H1 (cell line): Measurements from ENCODE around the gene FMNL2. TPM values are rescaled to one million over a fixed set of nuclear protein-coding genes. Genes with fewer than 3 reads are reported as not detected.

ENCODE experiments used
- RBBP5 ChIP-seq: IDR thresholded peaks from 2 replicates; pipeline ENCODE4 v1.7.1; 2012; ENCODE audit warnings: low read depth, mild to moderate bottlenecking, inconsistent platforms, low read length, moderate library complexity, borderline replicate concordance
- SIX5 ChIP-seq: IDR thresholded peaks from 2 replicates; pipeline ENCODE4 v1.6.1; 2011; ENCODE audit warnings: mild to moderate bottlenecking, low read depth, low read length
- TAF1 ChIP-seq: IDR thresholded peaks from 2 replicates; pipeline ENCODE4 v1.6.1; 2011; ENCODE audit warnings: mild to moderate bottlenecking, low read depth, low read length
- TAF7 ChIP-seq: optimal IDR thresholded peaks from 2 replicates; pipeline ENCODE3; 2011; ENCODE audit warnings: low read depth, mild to moderate bottlenecking, inconsistent platforms, low read length, moderate library complexity, borderline replicate concordance
- TCF12 ChIP-seq: IDR thresholded peaks from 2 replicates; pipeline ENCODE4 v1.6.1; 2011; ENCODE audit warnings: low read depth, mild to moderate bottlenecking, low read length
- polyA plus RNA-seq, 7 experiments: library from polyadenylated mRNA; depleted of rRNA in 3 of 7; stranded (reverse) in 5 of 7; unstranded in 2 of 7; fragments of >200 nt in 5 of 7; fragments of 200-250 nt in 2 of 7; gene quantifications; 1 replicate in 5 of 7; 2 replicates in 1 of 7; 4 replicates in 1 of 7; pipeline versions ENCODE4 v1.2.1 to v1.2.3, GENCODE V29; 2011 to 2013; ENCODE audit warnings: missing spikeins in 2 of 7, mixed read lengths in 2 of 7
- total RNA-seq: library from RNA; stranded (reverse); fragmentation: NEBNext Ultra II Directional; extraction: Animal tissue kit (Norgen Biotek cat#: 25700); gene quantifications from 2 replicates; pipeline ENCODE4 v1.2.1, GENCODE V29; 2021
- TF ChIP-seq, protein P1 (sequence below): fragments of 300-600 bp; sonication (generic); IDR thresholded peaks from 2 replicates; pipeline ENCODE4 v1.7.1; 2012; ENCODE audit warnings: low read length, moderate library complexity, mild to moderate bottlenecking, inconsistent platforms; ENCODE audit not compliant: insufficient replicate concordance

FMNL2 gene
- total and polyA plus RNA-seq, 2 of the 8 experiments (the other 6 are each of a cell fraction or from before 2014, with no cell fraction given): 15.5 to 45.1 TPM

DNA sequence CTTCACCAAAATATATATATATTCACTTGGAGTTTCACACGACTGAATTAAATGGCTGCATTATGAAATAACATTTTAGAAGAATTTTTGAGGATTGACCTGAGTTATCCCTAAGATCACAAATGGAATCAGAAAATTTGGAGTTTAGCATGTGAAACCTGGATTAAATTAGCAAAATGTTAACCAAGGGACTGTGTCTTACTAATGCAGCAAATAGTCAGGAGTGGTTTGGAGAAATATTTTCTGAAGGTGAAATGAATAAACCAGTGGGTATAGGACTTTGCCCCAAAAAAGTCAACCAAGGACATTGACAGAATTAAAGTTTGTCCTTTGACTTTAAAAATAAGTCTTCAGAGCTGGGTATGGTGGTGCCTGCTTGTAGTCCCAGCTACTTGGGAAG lies 271.1 kb downstream of the FMNL2 start (continued):
- TF ChIP-seq, protein P1, sequence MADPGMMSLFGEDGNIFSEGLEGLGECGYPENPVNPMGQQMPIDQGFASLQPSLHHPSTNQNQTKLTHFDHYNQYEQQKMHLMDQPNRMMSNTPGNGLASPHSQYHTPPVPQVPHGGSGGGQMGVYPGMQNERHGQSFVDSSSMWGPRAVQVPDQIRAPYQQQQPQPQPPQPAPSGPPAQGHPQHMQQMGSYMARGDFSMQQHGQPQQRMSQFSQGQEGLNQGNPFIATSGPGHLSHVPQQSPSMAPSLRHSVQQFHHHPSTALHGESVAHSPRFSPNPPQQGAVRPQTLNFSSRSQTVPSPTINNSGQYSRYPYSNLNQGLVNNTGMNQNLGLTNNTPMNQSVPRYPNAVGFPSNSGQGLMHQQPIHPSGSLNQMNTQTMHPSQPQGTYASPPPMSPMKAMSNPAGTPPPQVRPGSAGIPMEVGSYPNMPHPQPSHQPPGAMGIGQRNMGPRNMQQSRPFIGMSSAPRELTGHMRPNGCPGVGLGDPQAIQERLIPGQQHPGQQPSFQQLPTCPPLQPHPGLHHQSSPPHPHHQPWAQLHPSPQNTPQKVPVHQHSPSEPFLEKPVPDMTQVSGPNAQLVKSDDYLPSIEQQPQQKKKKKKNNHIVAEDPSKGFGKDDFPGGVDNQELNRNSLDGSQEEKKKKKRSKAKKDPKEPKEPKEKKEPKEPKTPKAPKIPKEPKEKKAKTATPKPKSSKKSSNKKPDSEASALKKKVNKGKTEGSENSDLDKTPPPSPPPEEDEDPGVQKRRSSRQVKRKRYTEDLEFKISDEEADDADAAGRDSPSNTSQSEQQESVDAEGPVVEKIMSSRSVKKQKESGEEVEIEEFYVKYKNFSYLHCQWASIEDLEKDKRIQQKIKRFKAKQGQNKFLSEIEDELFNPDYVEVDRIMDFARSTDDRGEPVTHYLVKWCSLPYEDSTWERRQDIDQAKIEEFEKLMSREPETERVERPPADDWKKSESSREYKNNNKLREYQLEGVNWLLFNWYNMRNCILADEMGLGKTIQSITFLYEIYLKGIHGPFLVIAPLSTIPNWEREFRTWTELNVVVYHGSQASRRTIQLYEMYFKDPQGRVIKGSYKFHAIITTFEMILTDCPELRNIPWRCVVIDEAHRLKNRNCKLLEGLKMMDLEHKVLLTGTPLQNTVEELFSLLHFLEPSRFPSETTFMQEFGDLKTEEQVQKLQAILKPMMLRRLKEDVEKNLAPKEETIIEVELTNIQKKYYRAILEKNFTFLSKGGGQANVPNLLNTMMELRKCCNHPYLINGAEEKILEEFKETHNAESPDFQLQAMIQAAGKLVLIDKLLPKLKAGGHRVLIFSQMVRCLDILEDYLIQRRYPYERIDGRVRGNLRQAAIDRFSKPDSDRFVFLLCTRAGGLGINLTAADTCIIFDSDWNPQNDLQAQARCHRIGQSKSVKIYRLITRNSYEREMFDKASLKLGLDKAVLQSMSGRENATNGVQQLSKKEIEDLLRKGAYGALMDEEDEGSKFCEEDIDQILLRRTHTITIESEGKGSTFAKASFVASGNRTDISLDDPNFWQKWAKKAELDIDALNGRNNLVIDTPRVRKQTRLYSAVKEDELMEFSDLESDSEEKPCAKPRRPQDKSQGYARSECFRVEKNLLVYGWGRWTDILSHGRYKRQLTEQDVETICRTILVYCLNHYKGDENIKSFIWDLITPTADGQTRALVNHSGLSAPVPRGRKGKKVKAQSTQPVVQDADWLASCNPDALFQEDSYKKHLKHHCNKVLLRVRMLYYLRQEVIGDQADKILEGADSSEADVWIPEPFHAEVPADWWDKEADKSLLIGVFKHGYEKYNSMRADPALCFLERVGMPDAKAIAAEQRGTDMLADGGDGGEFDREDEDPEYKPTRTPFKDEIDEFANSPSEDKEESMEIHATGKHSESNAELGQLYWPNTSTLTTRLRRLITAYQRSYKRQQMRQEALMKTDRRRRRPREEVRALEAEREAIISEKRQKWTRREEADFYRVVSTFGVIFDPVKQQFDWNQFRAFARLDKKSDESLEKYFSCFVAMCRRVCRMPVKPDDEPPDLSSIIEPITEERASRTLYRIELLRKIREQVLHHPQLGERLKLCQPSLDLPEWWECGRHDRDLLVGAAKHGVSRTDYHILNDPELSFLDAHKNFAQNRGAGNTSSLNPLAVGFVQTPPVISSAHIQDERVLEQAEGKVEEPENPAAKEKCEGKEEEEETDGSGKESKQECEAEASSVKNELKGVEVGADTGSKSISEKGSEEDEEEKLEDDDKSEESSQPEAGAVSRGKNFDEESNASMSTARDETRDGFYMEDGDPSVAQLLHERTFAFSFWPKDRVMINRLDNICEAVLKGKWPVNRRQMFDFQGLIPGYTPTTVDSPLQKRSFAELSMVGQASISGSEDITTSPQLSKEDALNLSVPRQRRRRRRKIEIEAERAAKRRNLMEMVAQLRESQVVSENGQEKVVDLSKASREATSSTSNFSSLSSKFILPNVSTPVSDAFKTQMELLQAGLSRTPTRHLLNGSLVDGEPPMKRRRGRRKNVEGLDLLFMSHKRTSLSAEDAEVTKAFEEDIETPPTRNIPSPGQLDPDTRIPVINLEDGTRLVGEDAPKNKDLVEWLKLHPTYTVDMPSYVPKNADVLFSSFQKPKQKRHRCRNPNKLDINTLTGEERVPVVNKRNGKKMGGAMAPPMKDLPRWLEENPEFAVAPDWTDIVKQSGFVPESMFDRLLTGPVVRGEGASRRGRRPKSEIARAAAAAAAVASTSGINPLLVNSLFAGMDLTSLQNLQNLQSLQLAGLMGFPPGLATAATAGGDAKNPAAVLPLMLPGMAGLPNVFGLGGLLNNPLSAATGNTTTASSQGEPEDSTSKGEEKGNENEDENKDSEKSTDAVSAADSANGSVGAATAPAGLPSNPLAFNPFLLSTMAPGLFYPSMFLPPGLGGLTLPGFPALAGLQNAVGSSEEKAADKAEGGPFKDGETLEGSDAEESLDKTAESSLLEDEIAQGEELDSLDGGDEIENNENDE: no peak
- TF ChIP-seq SIX5 (no peak), TCF12 (no peak), TAF1 (no peak), TAF7 (no peak), RBBP5 (no peak)
- TF ChIP-seq, all 59 proteins: peak for 0
